Activated B cell treated with CpG ODN at 0.5 μM for 24 hours (primary cell): ENCODE results near the gene UPB1. TPM values are rescaled to one million over a fixed set of nuclear protein-coding genes. Genes with fewer than 3 reads are reported as not detected.

ENCODE experiments used
- ATAC-seq: fragments of 200-7000 bp; cut with Tn5 transposase; one replicate; pipeline ENCODE4 v1.10.0; 2021; ENCODE audit warnings: low read depth, mild to moderate bottlenecking, moderate library complexity
- CTCF ChIA-PET: fragments of 350-600 bp; sonication (Branson Sonifier 250); formaldehyde crosslinking; loops from one replicate; lab custom pipeline; 2021; ENCODE audit warnings: antibody characterized with exemption; lab: Charles Lee
- POLR2A ChIA-PET: fragments of 350-600 bp; sonication (Branson Sonifier 250); formaldehyde crosslinking; loops from one replicate; lab custom pipeline; 2021; ENCODE audit warnings: antibody characterized with exemption; lab: Charles Lee
- DNase-seq: peaks from one replicate; pipeline ENCODE4 v3.0.0; 2022
- H3K27ac Mint-ChIP-seq: one replicate; pipeline ENCODE4 v1.8.0; 2020; ENCODE audit warnings: mixed read lengths
- H3K27me3 Mint-ChIP-seq: one replicate; pipeline ENCODE4 v1.8.0; 2021; ENCODE audit warnings: mixed read lengths
- H3K36me3 Mint-ChIP-seq: one replicate; pipeline ENCODE4 v1.8.0; 2021; ENCODE audit warnings: low read depth, mixed read lengths
- H3K4me1 Mint-ChIP-seq: one replicate; pipeline ENCODE4 v1.8.0; 2021; ENCODE audit warnings: mixed read lengths
- H3K4me3 Mint-ChIP-seq: one replicate; pipeline ENCODE4 v1.8.0; 2020; ENCODE audit warnings: mild to moderate bottlenecking, mixed read lengths
- H3K9me3 Mint-ChIP-seq: one replicate; pipeline ENCODE4 v1.8.0; 2020; ENCODE audit warnings: mixed read lengths
- intact Hi-C: fragments of 100-400 bp; cut with micrococcal nuclease; formaldehyde crosslinking; loops from one replicate; pipeline ENCODE4 v1.15.1; 2024
- total RNA-seq: library from RNA; stranded (reverse); gene quantifications from 2 replicates; pipeline ENCODE4 v1.2.3, GENCODE V29; 2022
- TF ChIP-seq, protein P1 (sequence below): fragments of 200-600 bp; IDR thresholded peaks from one replicate; pipeline ENCODE4 v1.8.0; 2022; ENCODE audit warnings: antibody characterized with exemption, mild to moderate bottlenecking

UPB1 gene
- total RNA-seq, 1 donor from 2014 or later, result 1.3 TPM

DNA sequence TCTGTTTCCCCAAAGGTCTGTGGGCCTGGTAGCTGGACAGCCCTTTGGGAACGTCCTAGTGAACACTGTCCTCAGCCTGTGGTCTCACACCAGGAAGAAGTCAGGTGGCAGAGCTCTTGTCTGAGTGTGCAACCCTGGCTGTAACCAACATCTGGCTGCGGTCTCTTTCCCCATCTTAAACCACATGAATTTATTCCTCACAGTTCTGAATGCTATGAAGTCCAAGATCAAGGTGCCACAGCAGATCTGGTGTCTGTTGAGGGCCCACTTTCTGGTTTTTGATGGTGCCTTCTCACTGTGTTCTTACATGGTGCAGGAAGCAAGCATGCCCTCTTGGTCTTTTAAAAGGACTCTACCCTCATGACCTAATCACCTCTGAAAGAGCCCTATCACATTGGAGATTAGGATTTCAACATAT lies 2.7 kb downstream of the UPB1 start:
- peaks cover 12% of the 10 kb centered on the region for H3K27me3 Mint-ChIP-seq
- ChIA-PET POLR2A (no interaction called here), CTCF (no interaction called here)
- H3K9me3 Mint-ChIP-seq, result no peaks in the 10 kb centered on the region
- no peaks in the 10 kb centered on the region for H3K36me3 Mint-ChIP-seq
- peaks cover 11% of the 10 kb centered on the region for H3K4me1 Mint-ChIP-seq
- intact Hi-C loops, result no loop called here
- TF ChIP-seq, protein P1, sequence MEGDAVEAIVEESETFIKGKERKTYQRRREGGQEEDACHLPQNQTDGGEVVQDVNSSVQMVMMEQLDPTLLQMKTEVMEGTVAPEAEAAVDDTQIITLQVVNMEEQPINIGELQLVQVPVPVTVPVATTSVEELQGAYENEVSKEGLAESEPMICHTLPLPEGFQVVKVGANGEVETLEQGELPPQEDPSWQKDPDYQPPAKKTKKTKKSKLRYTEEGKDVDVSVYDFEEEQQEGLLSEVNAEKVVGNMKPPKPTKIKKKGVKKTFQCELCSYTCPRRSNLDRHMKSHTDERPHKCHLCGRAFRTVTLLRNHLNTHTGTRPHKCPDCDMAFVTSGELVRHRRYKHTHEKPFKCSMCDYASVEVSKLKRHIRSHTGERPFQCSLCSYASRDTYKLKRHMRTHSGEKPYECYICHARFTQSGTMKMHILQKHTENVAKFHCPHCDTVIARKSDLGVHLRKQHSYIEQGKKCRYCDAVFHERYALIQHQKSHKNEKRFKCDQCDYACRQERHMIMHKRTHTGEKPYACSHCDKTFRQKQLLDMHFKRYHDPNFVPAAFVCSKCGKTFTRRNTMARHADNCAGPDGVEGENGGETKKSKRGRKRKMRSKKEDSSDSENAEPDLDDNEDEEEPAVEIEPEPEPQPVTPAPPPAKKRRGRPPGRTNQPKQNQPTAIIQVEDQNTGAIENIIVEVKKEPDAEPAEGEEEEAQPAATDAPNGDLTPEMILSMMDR, result no peak
- no peak for DNase-seq
- ATAC-seq, result no peak
- H3K4me3 Mint-ChIP-seq, result no peak overlapping the region
- H3K27ac Mint-ChIP-seq, result no peak overlapping the region

DNA sequence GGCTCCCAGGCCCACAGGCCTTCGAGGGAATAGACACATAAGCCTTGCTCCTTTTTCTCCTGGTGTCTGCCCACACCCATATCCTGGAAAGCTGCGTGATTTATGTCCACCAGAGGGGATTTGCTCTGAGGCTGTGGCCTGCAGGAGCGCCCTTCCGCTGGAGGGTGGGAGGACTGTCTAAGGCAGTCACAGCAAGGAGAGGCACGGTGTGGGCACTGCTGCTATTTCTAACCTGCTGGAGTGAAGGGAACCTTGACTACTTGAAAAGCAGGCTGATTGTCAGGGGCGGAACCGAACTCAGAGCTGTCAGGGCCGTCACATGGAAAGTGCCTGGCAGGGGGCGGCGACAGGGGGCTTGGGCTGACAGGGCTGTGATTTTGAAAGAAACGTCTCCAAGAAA lies 3.7 kb downstream of the UPB1 start:
- ATAC-seq (no peak), DNase-seq (no peak)
- Mint-ChIP-seq H3K27me3 (peaks cover 8% of the 10 kb centered on the region), H3K4me1 (peaks cover 21% of the 10 kb centered on the region), H3K9me3 (no peaks in the 10 kb centered on the region), H3K36me3 (no peaks in the 10 kb centered on the region), H3K4me3 (no peak overlapping the region), H3K27ac (no peak overlapping the region)
- TF ChIP-seq, protein P1, result no peak
- POLR2A ChIA-PET, result no interaction called here
- CTCF ChIA-PET, result no interaction called here
- intact Hi-C loops, result no loop called here

DNA sequence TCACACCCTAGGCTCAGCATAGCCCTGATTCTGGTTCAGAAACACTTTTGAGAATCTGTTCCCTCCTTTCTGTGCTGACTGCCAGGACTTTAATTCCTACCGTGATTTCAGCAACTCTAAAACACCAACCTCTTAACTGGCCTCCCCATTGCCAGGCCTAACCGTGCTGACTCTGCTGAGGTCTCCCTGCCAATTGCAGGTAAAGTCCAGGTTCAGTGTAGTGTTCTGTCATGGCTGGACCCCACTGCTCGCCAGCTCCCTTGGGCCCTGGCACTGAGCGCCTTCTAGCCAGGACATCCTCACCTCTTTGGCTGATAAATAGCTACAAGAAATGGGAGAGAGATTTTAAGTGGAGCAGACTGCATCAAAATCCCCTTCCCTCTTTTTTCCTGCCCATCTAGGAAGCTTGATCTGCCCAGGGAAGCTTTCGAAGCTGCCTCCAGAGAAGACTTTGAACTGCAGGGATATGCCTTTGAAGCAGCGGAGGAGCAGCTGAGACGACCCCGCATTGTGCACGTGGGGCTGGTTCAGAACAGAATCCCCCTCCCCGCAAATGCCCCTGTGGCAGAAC lies 4.7 kb downstream of the UPB1 start:
- Mint-ChIP-seq H3K27me3 (peaks cover 5% of the 10 kb centered on the region), H3K4me3 (no peak overlapping the region), H3K27ac (no peak overlapping the region), H3K4me1 (peaks cover 25% of the 10 kb centered on the region), H3K36me3 (no peaks in the 10 kb centered on the region), H3K9me3 (no peaks in the 10 kb centered on the region)
- CTCF ChIA-PET, result no interaction called here
- ATAC-seq (no peak), DNase-seq (no peak)
- POLR2A ChIA-PET, result no interaction called here
- TF ChIP-seq, protein P1, result no peak
- intact Hi-C loops, result no loop called here

DNA sequence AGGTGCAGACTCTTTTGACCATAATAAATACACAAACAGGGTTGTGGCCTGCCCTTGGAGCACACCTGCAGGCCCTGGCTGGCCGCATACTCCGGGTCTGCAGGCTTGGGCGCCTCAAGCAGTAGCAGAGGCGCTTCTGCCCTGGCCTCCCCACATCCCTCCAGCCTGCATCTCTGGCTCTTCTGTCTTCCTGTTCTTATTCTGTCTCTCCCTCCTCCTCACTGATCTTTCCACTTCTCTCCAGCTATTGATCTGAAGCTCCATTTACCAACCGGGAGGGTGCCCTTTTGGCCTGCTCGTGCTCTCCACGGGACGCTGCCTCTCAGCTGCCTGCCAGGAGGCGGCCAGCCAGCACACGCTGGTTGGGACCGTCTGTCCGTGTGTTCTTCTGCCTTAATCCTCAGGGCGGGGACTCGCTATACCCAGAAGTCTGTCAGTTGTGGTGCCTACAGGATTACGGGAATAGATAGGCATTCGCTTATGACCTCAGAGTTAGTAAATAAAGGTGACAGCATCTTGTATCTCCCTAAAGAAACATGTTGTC lies 5.2 kb downstream of the UPB1 start:
- TF ChIP-seq, protein P1, result no peak
- H3K9me3 Mint-ChIP-seq, result no peaks in the 10 kb centered on the region
- CTCF ChIA-PET, result no interaction called here
- no peak overlapping the region for H3K27ac Mint-ChIP-seq
- H3K4me1 Mint-ChIP-seq, result peaks cover 27% of the 10 kb centered on the region
- no peak overlapping the region for H3K4me3 Mint-ChIP-seq
- H3K36me3 Mint-ChIP-seq, result no peaks in the 10 kb centered on the region
- POLR2A ChIA-PET, result no interaction called here
- intact Hi-C loops, result no loop called here
- H3K27me3 Mint-ChIP-seq, result peaks cover 2% of the 10 kb centered on the region
- DNase-seq, result no peak
- no peak for ATAC-seq

DNA sequence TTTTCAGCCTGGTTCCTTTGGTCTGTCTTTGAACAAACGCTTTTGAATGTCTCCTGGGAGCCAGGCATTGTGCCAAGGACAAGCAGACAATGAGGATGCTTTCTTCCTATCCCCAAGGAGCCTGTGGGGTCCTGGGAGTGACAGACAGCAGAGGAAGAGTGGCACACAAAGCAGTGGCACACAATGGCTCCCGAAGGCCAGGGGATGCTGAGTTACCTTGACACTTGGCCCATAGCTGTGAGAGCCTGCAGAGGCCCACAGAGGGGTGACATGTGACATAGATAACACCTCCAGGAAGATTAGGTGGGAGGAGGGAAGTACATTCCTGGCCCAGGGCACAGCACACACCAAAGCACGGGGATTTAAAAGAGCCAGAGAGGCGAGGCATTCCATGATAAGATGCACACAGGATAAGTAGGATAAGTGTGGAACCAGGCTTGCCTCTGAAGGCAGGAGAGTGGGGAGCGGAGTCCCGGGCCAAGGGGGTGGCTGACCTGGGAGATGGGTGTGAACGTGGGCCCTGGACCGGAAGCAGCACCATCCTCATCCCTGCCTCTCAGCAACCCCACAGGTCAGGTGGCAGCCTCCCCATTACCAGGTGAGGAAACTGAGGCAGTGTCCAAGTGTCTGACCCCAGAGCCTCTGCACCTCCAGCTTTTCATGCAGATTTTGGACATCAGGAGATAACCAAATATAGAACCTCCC lies 6.3 kb downstream of the UPB1 start:
- peaks cover 30% of the 10 kb centered on the region for H3K4me1 Mint-ChIP-seq
- ATAC-seq (no peak), DNase-seq (no peak)
- TF ChIP-seq, protein P1, result no peak
- H3K36me3 Mint-ChIP-seq, result no peaks in the 10 kb centered on the region
- no peaks in the 10 kb centered on the region for H3K27me3 Mint-ChIP-seq
- intact Hi-C loops, result loop anchor here (2.0 kb wide), 1 partner anchor 53 kb away; the partner anchor contains the start of genes GUCD1 and SNRPD3
- ChIA-PET POLR2A (no interaction called here), CTCF (interaction anchor here (0.9 to 3.8 kb wide), 4 partner anchors 26 to 177 kb away, joined by 3 to 58 read pairs (median 12); no protein-coding TSS in a partner anchor)
- H3K4me3 Mint-ChIP-seq, result no peak overlapping the region
- H3K27ac Mint-ChIP-seq, result no peak overlapping the region
- no peaks in the 10 kb centered on the region for H3K9me3 Mint-ChIP-seq
